PC-9 (cell line): ENCODE data around the gene ANKRD44. TPM values are rescaled to one million over a fixed set of nuclear protein-coding genes. Genes with fewer than 3 reads are reported as not detected.

Experiments
- BruUV-seq: library from RNA; stranded (reverse); fragments of 400-500 nt; replicated peaks from 2 replicates; lab custom pipeline; 2021; lab: Mats Ljungman, UMichigan
- CTCF ChIA-PET: fragments of 300-600 bp; sonication (Branson Sonifier 250); formaldehyde crosslinking; loops from one replicate; lab custom pipeline; 2022; ENCODE audit warnings: antibody characterized with exemption; lab: Charles Lee
- POLR2A ChIA-PET: fragments of 300-600 bp; sonication (Branson Sonifier 250); formaldehyde crosslinking; loops from one replicate; lab custom pipeline; 2022; ENCODE audit warnings: antibody characterized with exemption; ENCODE audit not compliant: unreplicated experiment; lab: Charles Lee
- DNase-seq, 2 experiments: peaks; one replicate each; pipeline versions ENCODE4 v3.0.0 to v3.0.0-alpha.2; 2015 to 2022; ENCODE audit warnings: mixed read lengths in 1 of 2
- H2AFZ ChIP-seq: fragments of 200-600 bp; sonication (generic); 2 replicates; pipeline ENCODE4 v1.8.1; 2017; ENCODE audit warnings: antibody characterized with exemption
- H3F3A ChIP-seq: fragments of 200-600 bp; sonication (generic); 2 replicates; pipeline ENCODE4 v1.8.1; 2017; ENCODE audit warnings: antibody characterized with exemption, mild to moderate bottlenecking, low read depth; ENCODE audit not compliant: insufficient read depth
- H3K27ac ChIP-seq: fragments of 200-600 bp; sonication (generic); 2 replicates; pipeline ENCODE4 v1.6.1; 2016; ENCODE audit warnings: mixed run types
- H3K27me3 ChIP-seq: fragments of 200-600 bp; sonication (generic); 2 replicates; pipeline ENCODE4 v1.6.1; 2016; ENCODE audit warnings: low read depth, mixed run types; ENCODE audit not compliant: insufficient read depth
- H3K36me3 ChIP-seq: fragments of 200-600 bp; sonication (generic); 2 replicates; pipeline ENCODE4 v1.6.1; 2016; ENCODE audit warnings: low read depth, mixed run types
- H3K4me1 ChIP-seq: fragments of 200-600 bp; sonication (generic); replicated peaks from 2 replicates; pipeline ENCODE4 v1.6.1; 2016; ENCODE audit warnings: mixed run types; ENCODE audit not compliant: insufficient read depth
- H3K4me2 ChIP-seq: fragments of 200-600 bp; sonication (generic); 2 replicates; pipeline ENCODE4 v1.6.1; 2017; ENCODE audit warnings: mixed run types
- H3K4me3 ChIP-seq: fragments of 200-600 bp; sonication (generic); 2 replicates; pipeline ENCODE4 v1.6.1; 2016; ENCODE audit warnings: mixed run types
- H3K79me2 ChIP-seq: fragments of 200-600 bp; sonication (generic); 2 replicates; pipeline ENCODE4 v1.6.1; 2017; ENCODE audit warnings: low read depth, mixed run types
- H3K9me2 ChIP-seq: fragments of 200-600 bp; sonication (generic); 2 replicates; pipeline ENCODE4 v1.8.1; 2017; ENCODE audit warnings: mild to moderate bottlenecking; ENCODE audit not compliant: insufficient read depth
- H3K9me3 ChIP-seq: fragments of 200-600 bp; sonication (generic); 2 replicates; pipeline ENCODE4 v1.8.1; 2016; ENCODE audit warnings: low read depth; ENCODE audit not compliant: insufficient read depth
- H4K20me1 ChIP-seq: fragments of 200-600 bp; sonication (generic); 2 replicates; pipeline ENCODE4 v1.8.1; 2017; ENCODE audit not compliant: insufficient read depth
- CTCF ChIP-seq: fragments of 200-600 bp; sonication (generic); conservative IDR thresholded peaks from 2 replicates; pipeline ENCODE4 v1.6.1; 2017; ENCODE audit warnings: mixed run types, antibody characterized with exemption, mild to moderate bottlenecking, moderate library complexity
- EZH2 ChIP-seq: fragments of 200-600 bp; sonication (generic); IDR thresholded peaks from 2 replicates; pipeline ENCODE4 v1.8.0; 2017; ENCODE audit warnings: antibody characterized with exemption, low read depth
- intact Hi-C: fragments of 100-400 bp; cut with micrococcal nuclease; formaldehyde crosslinking; loops from one replicate; pipeline ENCODE4 v1.10.0; 2022; ENCODE audit not compliant: unreplicated experiment
- total RNA-seq: library from RNA; stranded (reverse); gene quantifications from 2 replicates; pipeline ENCODE4 v1.2.3, GENCODE V29; 2021

Gene ANKRD44
- total RNA-seq, 1 experiment from 2014 or later: 3.4 TPM

- intact Hi-C loops: no loop called here
- no peak overlapping the region for H3K27ac ChIP-seq
- no peaks in the 10 kb centered on the region for H3K36me3 ChIP-seq
- DNase-seq: no peak
- no peaks in the 10 kb centered on the region for H3K27me3 ChIP-seq
- CTCF ChIA-PET: no interaction called here
- POLR2A ChIA-PET: no interaction called here
- TF ChIP-seq EZH2 (no peak), CTCF (no peak)
- no peaks in the 10 kb centered on the region for H3F3A ChIP-seq
- H2AFZ ChIP-seq: no peak overlapping the region
- H3K9me3 ChIP-seq: no peaks in the 10 kb centered on the region
- H3K4me3 ChIP-seq: no peak overlapping the region
- no peaks in the 10 kb centered on the region for H4K20me1 ChIP-seq
- no peaks in the 10 kb centered on the region for H3K4me1 ChIP-seq
- no TSS peak for BruUV-seq
- H3K9me2 ChIP-seq: no peaks in the 10 kb centered on the region
- no peak overlapping the region for H3K4me2 ChIP-seq
- no peaks in the 10 kb centered on the region for H3K79me2 ChIP-seq
Observed at GRCh38 chr2:197124639-197125390, 185.8 kb downstream of the ANKRD44 start.

GRCh38 chr2:197122821-197123220 lies 187.8 kb downstream of the ANKRD44 start:
- ChIA-PET POLR2A (no interaction called here), CTCF (no interaction called here)
- BruUV-seq: no TSS peak
- intact Hi-C loops: no loop called here
- no peak overlapping the region for H2AFZ ChIP-seq
- TF ChIP-seq CTCF: no peak
- TF ChIP-seq EZH2: no peak
- H3K9me2 ChIP-seq: no peaks in the 10 kb centered on the region
- H3K27ac ChIP-seq: no peak overlapping the region
- DNase-seq: no peak
- H3K79me2 ChIP-seq: no peaks in the 10 kb centered on the region
- no peak overlapping the region for H3K4me2 ChIP-seq
- no peaks in the 10 kb centered on the region for H3K9me3 ChIP-seq
- no peak overlapping the region for H3K4me3 ChIP-seq
- H3K36me3 ChIP-seq: no peaks in the 10 kb centered on the region
- no peaks in the 10 kb centered on the region for H3K27me3 ChIP-seq
- no peaks in the 10 kb centered on the region for H3K4me1 ChIP-seq
- H3F3A ChIP-seq: no peaks in the 10 kb centered on the region
- H4K20me1 ChIP-seq: no peaks in the 10 kb centered on the region

- BruUV-seq: no TSS peak
- POLR2A ChIA-PET: no interaction called here
Observed at GRCh38 chr2:197121756-197122385, 188.7 kb downstream of the ANKRD44 start.

More at GRCh38 chr2:197121756-197122385, 188.7 kb downstream of the ANKRD44 start:
- no peak for DNase-seq
- no peaks in the 10 kb centered on the region for H3K9me2 ChIP-seq
- no peaks in the 10 kb centered on the region for H3K4me1 ChIP-seq
- H3F3A ChIP-seq: no peaks in the 10 kb centered on the region
- H3K4me2 ChIP-seq: no peak overlapping the region
- no peak for TF ChIP-seq EZH2
- no peak for TF ChIP-seq CTCF
- no peaks in the 10 kb centered on the region for H3K79me2 ChIP-seq
- CTCF ChIA-PET: no interaction called here
- no peak overlapping the region for H3K4me3 ChIP-seq
- H2AFZ ChIP-seq: no peak overlapping the region
- intact Hi-C loops: no loop called here
- no peak overlapping the region for H3K27ac ChIP-seq
- no peaks in the 10 kb centered on the region for H3K36me3 ChIP-seq
- no peaks in the 10 kb centered on the region for H4K20me1 ChIP-seq
- H3K27me3 ChIP-seq: no peaks in the 10 kb centered on the region
- no peaks in the 10 kb centered on the region for H3K9me3 ChIP-seq
